HepG2 (cell line): ENCODE data around the gene THSD8. TPM values are rescaled to one million over a fixed set of nuclear protein-coding genes. Genes with fewer than 3 reads are reported as not detected.

ENCODE experiments used
- BORCS8-MEF2B ChIP-seq: sonication (generic); formaldehyde crosslinking; IDR thresholded peaks from 2 replicates; pipeline ENCODE4 v1.8.0; 2022; ENCODE audit warnings: mild to moderate bottlenecking, missing genetic modification reagents
- KLF16 ChIP-seq, 2 experiments: sonication (generic) in 1 of 2; formaldehyde crosslinking in 1 of 2; IDR thresholded peaks; 2 replicates each; pipeline versions ENCODE4 v1.6.1 to v1.8.0; 2016 to 2023; ENCODE audit warnings: missing genetic modification reagents in 2 of 2, missing compliant biosample characterization in 1 of 2
- MLLT10 ChIP-seq: sonication (generic); formaldehyde crosslinking; IDR thresholded peaks from 2 replicates; pipeline ENCODE4 v1.4.0; 2020; ENCODE audit warnings: missing genetic modification reagents
- MXD4 ChIP-seq: IDR thresholded peaks from 2 replicates; pipeline ENCODE4 v1.6.1; 2016; ENCODE audit warnings: mild to moderate bottlenecking, missing biosample characterization, missing genetic modification reagents
- NFKB2 ChIP-seq: sonication (generic); formaldehyde crosslinking; IDR thresholded peaks from 2 replicates; pipeline ENCODE4 v1.4.0; 2020; ENCODE audit warnings: missing genetic modification reagents, borderline replicate concordance
- RXRB ChIP-seq: IDR thresholded peaks from 2 replicates; pipeline ENCODE4 v1.6.1; 2016; ENCODE audit warnings: borderline replicate concordance, missing genetic modification reagents, missing compliant biosample characterization
- TEAD3 ChIP-seq: optimal IDR thresholded peaks from 2 replicates; pipeline ENCODE3; 2016; ENCODE audit warnings: borderline replicate concordance
- THYN1 ChIP-seq: sonication (generic); formaldehyde crosslinking; IDR thresholded peaks from 2 replicates; pipeline ENCODE4 v1.8.1; 2023; ENCODE audit warnings: low read depth, mild to moderate bottlenecking, moderate library complexity, missing genetic modification reagents, borderline replicate concordance
- ZNF10 ChIP-seq: sonication (generic); formaldehyde crosslinking; IDR thresholded peaks from 2 replicates; pipeline ENCODE4 v1.4.0; 2020; ENCODE audit warnings: mild to moderate bottlenecking, low read depth, missing genetic modification reagents, borderline replicate concordance
- ZNF317 ChIP-seq: sonication (generic); formaldehyde crosslinking; IDR thresholded peaks from 2 replicates; pipeline ENCODE4 v1.5.0; 2020; ENCODE audit warnings: mild to moderate bottlenecking, missing genetic modification reagents
- ZNF7 ChIP-seq: IDR thresholded peaks from 2 replicates; pipeline ENCODE4 v1.6.1; 2016; ENCODE audit warnings: missing biosample characterization, missing genetic modification reagents
- ZNF883 ChIP-seq: sonication (generic); formaldehyde crosslinking; IDR thresholded peaks from 2 replicates; pipeline ENCODE4 v1.5.1; 2020; ENCODE audit warnings: mild to moderate bottlenecking, missing genetic modification reagents; ENCODE audit errors: not compliant biosample characterization
- ZSCAN25 ChIP-seq: sonication (generic); formaldehyde crosslinking; IDR thresholded peaks from 2 replicates; pipeline ENCODE4 v1.8.0; 2022; ENCODE audit warnings: mild to moderate bottlenecking, missing genetic modification reagents
- polyA plus RNA-seq, 8 experiments: library from polyadenylated mRNA; depleted of rRNA in 3 of 8; stranded (reverse) in 7 of 8; unstranded in 1 of 8; fragments of >200 nt; fragmentation: Illumina TruSeq in 4 of 8; extraction: Trizol in 4 of 8; gene quantifications; 2 replicates each; pipeline versions ENCODE4 v1.2.1 to v1.2.3, GENCODE V29; 2011 to 2016; ENCODE audit warnings: low read depth in 4 of 8, missing spikeins in 1 of 8, mixed read lengths in 1 of 8; ENCODE audit not compliant: insufficient read depth in 1 of 8
- total RNA-seq, 5 experiments: library from RNA; depleted of rRNA; stranded (reverse); fragments of >200 nt; fragmentation: Illumina TruSeq; extraction: Trizol; gene quantifications; 2 replicates each; pipeline ENCODE4 v1.2.3, GENCODE V29; 2016; ENCODE audit warnings: low read depth in 1 of 5
- TF ChIP-seq, protein P1 (sequence below): sonication (generic); formaldehyde crosslinking; IDR thresholded peaks from 2 replicates; pipeline ENCODE4 v1.4.0; 2020; ENCODE audit warnings: missing genetic modification reagents, borderline replicate concordance
- TF ChIP-seq, protein P2 (sequence below): IDR thresholded peaks from 2 replicates; pipeline ENCODE4 v1.6.1; 2016; ENCODE audit warnings: low read depth, missing genetic modification reagents, missing compliant biosample characterization
- TF ChIP-seq, protein P3 (sequence below): sonication (generic); formaldehyde crosslinking; IDR thresholded peaks from 2 replicates; pipeline ENCODE4 v1.5.1; 2020; ENCODE audit warnings: missing genetic modification reagents, mild to moderate bottlenecking, borderline replicate concordance
- TF ChIP-seq, protein P4 (sequence below): sonication (generic); formaldehyde crosslinking; IDR thresholded peaks from 2 replicates; pipeline ENCODE4 v1.5.0; 2020; ENCODE audit warnings: mild to moderate bottlenecking, missing genetic modification reagents, moderate library complexity

The THSD8 gene
- total and polyA plus RNA-seq, 2 of the 13 experiments (the other 11 are each of a cell fraction or from before 2014, with no cell fraction given) = 4.8 to 14.9 TPM

- TF ChIP-seq, protein P1, sequence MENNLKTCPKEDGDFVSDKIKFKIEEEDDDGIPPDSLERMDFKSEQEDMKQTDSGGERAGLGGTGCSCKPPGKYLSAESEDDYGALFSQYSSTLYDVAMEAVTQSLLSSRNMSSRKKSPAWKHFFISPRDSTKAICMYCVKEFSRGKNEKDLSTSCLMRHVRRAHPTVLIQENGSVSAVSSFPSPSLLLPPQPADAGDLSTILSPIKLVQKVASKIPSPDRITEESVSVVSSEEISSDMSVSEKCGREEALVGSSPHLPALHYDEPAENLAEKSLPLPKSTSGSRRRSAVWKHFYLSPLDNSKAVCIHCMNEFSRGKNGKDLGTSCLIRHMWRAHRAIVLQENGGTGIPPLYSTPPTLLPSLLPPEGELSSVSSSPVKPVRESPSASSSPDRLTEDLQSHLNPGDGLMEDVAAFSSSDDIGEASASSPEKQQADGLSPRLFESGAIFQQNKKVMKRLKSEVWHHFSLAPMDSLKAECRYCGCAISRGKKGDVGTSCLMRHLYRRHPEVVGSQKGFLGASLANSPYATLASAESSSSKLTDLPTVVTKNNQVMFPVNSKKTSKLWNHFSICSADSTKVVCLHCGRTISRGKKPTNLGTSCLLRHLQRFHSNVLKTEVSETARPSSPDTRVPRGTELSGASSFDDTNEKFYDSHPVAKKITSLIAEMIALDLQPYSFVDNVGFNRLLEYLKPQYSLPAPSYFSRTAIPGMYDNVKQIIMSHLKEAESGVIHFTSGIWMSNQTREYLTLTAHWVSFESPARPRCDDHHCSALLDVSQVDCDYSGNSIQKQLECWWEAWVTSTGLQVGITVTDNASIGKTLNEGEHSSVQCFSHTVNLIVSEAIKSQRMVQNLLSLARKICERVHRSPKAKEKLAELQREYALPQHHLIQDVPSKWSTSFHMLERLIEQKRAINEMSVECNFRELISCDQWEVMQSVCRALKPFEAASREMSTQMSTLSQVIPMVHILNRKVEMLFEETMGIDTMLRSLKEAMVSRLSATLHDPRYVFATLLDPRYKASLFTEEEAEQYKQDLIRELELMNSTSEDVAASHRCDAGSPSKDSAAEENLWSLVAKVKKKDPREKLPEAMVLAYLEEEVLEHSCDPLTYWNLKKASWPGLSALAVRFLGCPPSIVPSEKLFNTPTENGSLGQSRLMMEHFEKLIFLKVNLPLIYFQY (CRISPR knock-in tag) = 0 out of 2 replicates have a peak, but pooled peaks have one; percentile 50
- TF ChIP-seq ZNF7 (no peak), ZNF883 (CRISPR knock-in tag) (no peak), ZNF10 (CRISPR knock-in tag) (no peak), NFKB2 (CRISPR knock-in tag) (peak; percentile 67; the same call in 1 of the 2 replicates), TEAD3 (peak; percentile 50), ZSCAN25 (peak; percentile 57; the same call in 1 of the 2 replicates), ZNF317 (CRISPR knock-in tag) (peak; percentile 49; the same call in 1 of the 2 replicates), KLF16 (CRISPR knock-in tag; IDR thresholded peaks at IDR 0.05) (peak in 1 of 2 experiments; percentile 69; a peak in 1 of 4 replicates), RXRB (CRISPR knock-in tag) (peak; percentile 29; the same call in 1 of the 2 replicates), MXD4 (CRISPR knock-in tag) (peak; percentile 58; the same call in 1 of the 2 replicates), MLLT10 (no peak), BORCS8-MEF2B (CRISPR knock-in tag) (0 out of 2 replicates have a peak, but pooled peaks have one; percentile 20), THYN1 (CRISPR knock-in tag) (no peak)
- TF ChIP-seq, protein P2, sequence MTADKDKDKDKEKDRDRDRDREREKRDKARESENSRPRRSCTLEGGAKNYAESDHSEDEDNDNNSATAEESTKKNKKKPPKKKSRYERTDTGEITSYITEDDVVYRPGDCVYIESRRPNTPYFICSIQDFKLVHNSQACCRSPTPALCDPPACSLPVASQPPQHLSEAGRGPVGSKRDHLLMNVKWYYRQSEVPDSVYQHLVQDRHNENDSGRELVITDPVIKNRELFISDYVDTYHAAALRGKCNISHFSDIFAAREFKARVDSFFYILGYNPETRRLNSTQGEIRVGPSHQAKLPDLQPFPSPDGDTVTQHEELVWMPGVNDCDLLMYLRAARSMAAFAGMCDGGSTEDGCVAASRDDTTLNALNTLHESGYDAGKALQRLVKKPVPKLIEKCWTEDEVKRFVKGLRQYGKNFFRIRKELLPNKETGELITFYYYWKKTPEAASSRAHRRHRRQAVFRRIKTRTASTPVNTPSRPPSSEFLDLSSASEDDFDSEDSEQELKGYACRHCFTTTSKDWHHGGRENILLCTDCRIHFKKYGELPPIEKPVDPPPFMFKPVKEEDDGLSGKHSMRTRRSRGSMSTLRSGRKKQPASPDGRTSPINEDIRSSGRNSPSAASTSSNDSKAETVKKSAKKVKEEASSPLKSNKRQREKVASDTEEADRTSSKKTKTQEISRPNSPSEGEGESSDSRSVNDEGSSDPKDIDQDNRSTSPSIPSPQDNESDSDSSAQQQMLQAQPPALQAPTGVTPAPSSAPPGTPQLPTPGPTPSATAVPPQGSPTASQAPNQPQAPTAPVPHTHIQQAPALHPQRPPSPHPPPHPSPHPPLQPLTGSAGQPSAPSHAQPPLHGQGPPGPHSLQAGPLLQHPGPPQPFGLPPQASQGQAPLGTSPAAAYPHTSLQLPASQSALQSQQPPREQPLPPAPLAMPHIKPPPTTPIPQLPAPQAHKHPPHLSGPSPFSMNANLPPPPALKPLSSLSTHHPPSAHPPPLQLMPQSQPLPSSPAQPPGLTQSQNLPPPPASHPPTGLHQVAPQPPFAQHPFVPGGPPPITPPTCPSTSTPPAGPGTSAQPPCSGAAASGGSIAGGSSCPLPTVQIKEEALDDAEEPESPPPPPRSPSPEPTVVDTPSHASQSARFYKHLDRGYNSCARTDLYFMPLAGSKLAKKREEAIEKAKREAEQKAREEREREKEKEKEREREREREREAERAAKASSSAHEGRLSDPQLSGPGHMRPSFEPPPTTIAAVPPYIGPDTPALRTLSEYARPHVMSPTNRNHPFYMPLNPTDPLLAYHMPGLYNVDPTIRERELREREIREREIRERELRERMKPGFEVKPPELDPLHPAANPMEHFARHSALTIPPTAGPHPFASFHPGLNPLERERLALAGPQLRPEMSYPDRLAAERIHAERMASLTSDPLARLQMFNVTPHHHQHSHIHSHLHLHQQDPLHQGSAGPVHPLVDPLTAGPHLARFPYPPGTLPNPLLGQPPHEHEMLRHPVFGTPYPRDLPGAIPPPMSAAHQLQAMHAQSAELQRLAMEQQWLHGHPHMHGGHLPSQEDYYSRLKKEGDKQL (CRISPR knock-in tag) = no peak
- TF ChIP-seq, protein P3, sequence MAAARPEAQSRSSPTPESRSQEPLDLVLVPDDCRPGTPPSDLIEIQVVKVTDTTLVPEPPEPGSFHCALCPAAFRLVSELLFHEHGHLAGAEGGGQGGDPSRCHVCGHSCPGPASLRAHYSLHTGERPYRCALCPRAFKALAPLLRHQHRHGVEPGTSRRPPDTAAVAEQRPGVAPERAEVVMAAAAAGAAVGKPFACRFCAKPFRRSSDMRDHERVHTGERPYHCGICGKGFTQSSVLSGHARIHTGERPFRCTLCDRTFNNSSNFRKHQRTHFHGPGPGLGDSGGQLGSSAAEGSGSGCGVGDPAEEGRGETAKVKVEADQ (CRISPR knock-in tag) = 0 out of 2 replicates have a peak, but pooled peaks have one; percentile 38
- TF ChIP-seq, protein P4, sequence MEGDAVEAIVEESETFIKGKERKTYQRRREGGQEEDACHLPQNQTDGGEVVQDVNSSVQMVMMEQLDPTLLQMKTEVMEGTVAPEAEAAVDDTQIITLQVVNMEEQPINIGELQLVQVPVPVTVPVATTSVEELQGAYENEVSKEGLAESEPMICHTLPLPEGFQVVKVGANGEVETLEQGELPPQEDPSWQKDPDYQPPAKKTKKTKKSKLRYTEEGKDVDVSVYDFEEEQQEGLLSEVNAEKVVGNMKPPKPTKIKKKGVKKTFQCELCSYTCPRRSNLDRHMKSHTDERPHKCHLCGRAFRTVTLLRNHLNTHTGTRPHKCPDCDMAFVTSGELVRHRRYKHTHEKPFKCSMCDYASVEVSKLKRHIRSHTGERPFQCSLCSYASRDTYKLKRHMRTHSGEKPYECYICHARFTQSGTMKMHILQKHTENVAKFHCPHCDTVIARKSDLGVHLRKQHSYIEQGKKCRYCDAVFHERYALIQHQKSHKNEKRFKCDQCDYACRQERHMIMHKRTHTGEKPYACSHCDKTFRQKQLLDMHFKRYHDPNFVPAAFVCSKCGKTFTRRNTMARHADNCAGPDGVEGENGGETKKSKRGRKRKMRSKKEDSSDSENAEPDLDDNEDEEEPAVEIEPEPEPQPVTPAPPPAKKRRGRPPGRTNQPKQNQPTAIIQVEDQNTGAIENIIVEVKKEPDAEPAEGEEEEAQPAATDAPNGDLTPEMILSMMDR (CRISPR knock-in tag) = peak; percentile 99
Observed at GRCh38 chr19:12766051-12766521, 35.8 kb upstream of the THSD8 start (continued).
